Endothelial cell of umbilical vein (primary cell): Measurements from ENCODE around the gene SLC38A4. TPM values are rescaled to one million over a fixed set of nuclear protein-coding genes. Genes with fewer than 3 reads are reported as not detected.

Experiments
- BruUV-seq: library from RNA; stranded (reverse); fragments of 400-500 nt; replicated peaks from 2 replicates; lab custom pipeline; 2021; lab: Mats Ljungman, UMichigan
- CTCF ChIA-PET: fragments of 300-600, 350-600 bp; sonication (Branson Sonifier 250); formaldehyde crosslinking; loops from one replicate; lab custom pipeline; 2021; ENCODE audit warnings: antibody characterized with exemption, inconsistent platforms; lab: Charles Lee
- POLR2A ChIA-PET: fragments of 300-600, 350-600 bp; sonication (Branson Sonifier 250); formaldehyde crosslinking; loops from one replicate; lab custom pipeline; 2021; ENCODE audit warnings: antibody characterized with exemption, inconsistent platforms; lab: Charles Lee
- DNase-seq: peaks from one replicate; pipeline ENCODE4 v3.0.0-alpha.2; 2011; ENCODE audit warnings: low read depth, low spot score
- FAIRE-seq: peaks from 2 replicates; lab custom pipeline; 2011; peaks lifted over from hg19 to GRCh38; lab: Jason Lieb, UNC
- H2AFZ ChIP-seq: 2 replicates; pipeline ENCODE4 v1.6.0; 2012; ENCODE audit warnings: low read depth, low read length, control low read depth, inconsistent platforms
- H3K27ac ChIP-seq: 2 replicates; pipeline ENCODE4 v1.5.1; 2011; ENCODE audit warnings: low read depth, mild to moderate bottlenecking, control low read depth, low read length, moderate library complexity; ENCODE audit not compliant: insufficient read depth
- H3K27me3 ChIP-seq, 2 experiments: 2 replicates each; pipeline versions ENCODE4 v1.6.0 to v1.6.1; 2011; ENCODE audit warnings: low read length in 2 of 2, mixed read lengths in 1 of 2; ENCODE audit not compliant: control insufficient read depth in 2 of 2, insufficient read depth in 2 of 2
- H3K36me3 ChIP-seq, 2 experiments: 2 replicates in 1 of 2; 3 replicates in 1 of 2; pipeline ENCODE4 v1.5.1; 2011; ENCODE audit warnings: low read length in 2 of 2, mild to moderate bottlenecking in 1 of 2, moderate library complexity in 1 of 2; ENCODE audit not compliant: control insufficient read depth in 2 of 2, insufficient read depth in 2 of 2; ENCODE audit errors: extremely low read depth in 1 of 2
- H3K4me1 ChIP-seq: 3 replicates; pipeline ENCODE4 v1.5.1; 2011; ENCODE audit warnings: mild to moderate bottlenecking, low read length; ENCODE audit not compliant: control insufficient read depth, insufficient read depth; ENCODE audit errors: extremely low read depth
- H3K4me2 ChIP-seq: 2 replicates; pipeline ENCODE4 v1.6.1; 2011; ENCODE audit warnings: low read length, control low read depth, mixed read lengths; ENCODE audit not compliant: insufficient read depth
- H3K4me3 ChIP-seq, 3 experiments: fragments of 200-600 bp in 1 of 3; sonication (generic), shearing (Covaris generic) in 1 of 3; replicated peaks in 1 of 3; 2 replicates each; pipeline ENCODE4 v1.5.1; 2011 to 2016; ENCODE audit warnings: control low read depth in 3 of 3, low read length in 3 of 3, mild to moderate bottlenecking in 2 of 3, inconsistent platforms in 1 of 3, low read depth in 1 of 3, moderate library complexity in 1 of 3; ENCODE audit not compliant: insufficient read depth in 1 of 3
- H3K79me2 ChIP-seq: 2 replicates; pipeline ENCODE4 v1.6.0; 2012; ENCODE audit warnings: low read length, inconsistent platforms; ENCODE audit not compliant: control insufficient read depth, insufficient read depth
- H3K9ac ChIP-seq: replicated peaks from 2 replicates; pipeline ENCODE3; 2011; ENCODE audit warnings: low read length, control low read depth; ENCODE audit not compliant: insufficient read depth; ENCODE audit errors: extremely low read depth
- H3K9me1 ChIP-seq: replicated peaks from 3 replicates; pipeline ENCODE4 v1.6.0; 2011; ENCODE audit warnings: mild to moderate bottlenecking, low read length; ENCODE audit not compliant: control insufficient read depth, insufficient read depth; ENCODE audit errors: extremely low read depth
- H3K9me3 ChIP-seq: replicated peaks from 2 replicates; pipeline ENCODE4 v1.5.1; 2012; ENCODE audit warnings: low read length, inconsistent platforms; ENCODE audit not compliant: control insufficient read depth, insufficient read depth
- H4K20me1 ChIP-seq: replicated peaks from 2 replicates; pipeline ENCODE3; 2011; ENCODE audit warnings: mild to moderate bottlenecking, low read length; ENCODE audit not compliant: control insufficient read depth, insufficient read depth; ENCODE audit errors: extremely low read depth
- CTCF ChIP-seq, 2 donors: IDR thresholded peaks; 1 replicate in 1 of 2; 2 replicates in 1 of 2; pipeline ENCODE4 v1.5.1; 2011; ENCODE audit warnings: low read length in 2 of 2, mild to moderate bottlenecking in 2 of 2, moderate library complexity in 2 of 2, control low read depth in 1 of 2, inconsistent platforms in 1 of 2, low read depth in 1 of 2; ENCODE audit not compliant: insufficient read depth in 1 of 2; ENCODE audit errors: extremely low read depth in 1 of 2
- EZH2 ChIP-seq: IDR thresholded peaks from 2 replicates; pipeline ENCODE4 v1.6.1; 2012; ENCODE audit warnings: borderline replicate concordance, low read depth, mild to moderate bottlenecking, moderate library complexity, low read length, inconsistent platforms; ENCODE audit not compliant: severe bottlenecking
- FOS ChIP-seq: IDR thresholded peaks from 2 replicates; pipeline ENCODE4 v1.6.1; 2011; ENCODE audit warnings: mild to moderate bottlenecking, low read length, moderate library complexity, borderline replicate concordance; ENCODE audit not compliant: insufficient read depth
- GATA2 ChIP-seq: IDR thresholded peaks from 2 replicates; pipeline ENCODE4 v1.7.0; 2011; ENCODE audit warnings: low read depth, mild to moderate bottlenecking, moderate library complexity, mixed read lengths, low read length; ENCODE audit not compliant: insufficient read length, insufficient read depth
- JUN ChIP-seq: IDR thresholded peaks from 2 replicates; pipeline ENCODE4 v1.6.1; 2011; ENCODE audit warnings: borderline replicate concordance, low read depth; ENCODE audit not compliant: insufficient read length, insufficient read depth
- MAX ChIP-seq: IDR thresholded peaks from 2 replicates; pipeline ENCODE4 v1.6.1; 2011; ENCODE audit not compliant: insufficient read depth, insufficient read length
- MYC ChIP-seq: IDR thresholded peaks from one replicate; pipeline ENCODE4 v1.6.1; 2011; ENCODE audit warnings: mild to moderate bottlenecking, low read depth, low read length
- POLR2A ChIP-seq: IDR thresholded peaks from 2 replicates; pipeline ENCODE4 v1.6.1; 2012; ENCODE audit warnings: low read depth, mild to moderate bottlenecking, control low read depth, low read length
- POLR2AphosphoS5 ChIP-seq: IDR thresholded peaks from 2 replicates; pipeline ENCODE4 v1.6.1; 2012; ENCODE audit warnings: low read depth, mild to moderate bottlenecking, control low read depth, low read length, moderate library complexity; ENCODE audit not compliant: insufficient read depth
- dilution Hi-C: fragments of 300-500 bp; cut with MboI; formaldehyde crosslinking; loops from one replicate; pipeline ENCODE4 v1.15.0; 2019; ENCODE audit warnings: low sequenced_read_pairs; ENCODE audit not compliant: extremely low pct_ligation_motif_present
- intact Hi-C: fragments of 100-400 bp; cut with micrococcal nuclease; formaldehyde crosslinking; loops from one replicate; pipeline ENCODE4 v1.10.0; 2022
- polyA plus RNA-seq, 4 experiments: library from polyadenylated mRNA; depleted of rRNA in 3 of 4; stranded (reverse) in 3 of 4; unstranded in 1 of 4; fragments of >200 nt; gene quantifications; 2 replicates each; pipeline versions ENCODE4 v1.2.1 to v1.2.3, GENCODE V29; 2011 to 2012; ENCODE audit warnings: missing spikeins in 1 of 4
- total RNA-seq: library from RNA; stranded (reverse); gene quantifications from 2 replicates; pipeline ENCODE4 v1.2.3, GENCODE V29; 2021

SLC38A4 gene
- total and polyA plus RNA-seq, 2 donors (not counting 3 experiments of a cell fraction or from before 2014, with no cell fraction given), result 0.36 to 0.66 TPM

DNA sequence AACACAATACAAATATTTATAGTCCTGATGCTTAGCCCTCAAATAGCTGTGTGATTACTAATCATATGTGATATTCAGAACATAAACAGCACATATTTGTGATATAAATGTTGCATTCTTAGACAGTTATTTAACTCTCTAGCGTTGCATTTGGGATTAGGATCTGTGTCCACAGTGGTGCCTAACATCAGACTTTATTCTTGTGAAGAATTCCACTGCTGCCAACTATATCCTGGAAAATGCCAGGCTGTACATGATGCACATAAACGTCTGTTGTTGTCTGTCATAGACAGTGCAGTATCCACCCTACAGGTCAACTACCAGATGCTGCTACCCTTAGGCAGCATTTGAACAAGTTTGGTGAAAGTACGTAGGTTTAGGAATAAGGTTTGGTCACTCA is 39.0 kb downstream of the SLC38A4 start:
- DNase-seq, result peak; percentile 52
- Histone ChIP-seq H3K9me1 (no peaks in the 10 kb centered on the region), H3K9ac (no peak overlapping the region), H4K20me1 (no peaks in the 10 kb centered on the region), H3K4me2 (no peak overlapping the region), H3K79me2 (no peaks in the 10 kb centered on the region), H3K27ac (peak overlapping the region; percentile 79), H2AFZ (peak overlapping the region; percentile 57), H3K36me3 (no peaks in the 10 kb centered on the region), H3K9me3 (no peaks in the 10 kb centered on the region), H3K27me3 (no peaks in the 10 kb centered on the region), H3K4me3 (no peak overlapping the region), H3K4me1 (peaks cover 23% of the 10 kb centered on the region)
- FAIRE-seq, result no peak
- POLR2A ChIA-PET, result no interaction called here
- TF ChIP-seq POLR2A (no peak), JUN (peak; percentile 7), MYC (no peak)
- no TSS peak for BruUV-seq
- CTCF ChIA-PET, result no interaction called here
- dilution Hi-C loops, result no loop called here
- intact Hi-C loops, result no loop called here

DNA sequence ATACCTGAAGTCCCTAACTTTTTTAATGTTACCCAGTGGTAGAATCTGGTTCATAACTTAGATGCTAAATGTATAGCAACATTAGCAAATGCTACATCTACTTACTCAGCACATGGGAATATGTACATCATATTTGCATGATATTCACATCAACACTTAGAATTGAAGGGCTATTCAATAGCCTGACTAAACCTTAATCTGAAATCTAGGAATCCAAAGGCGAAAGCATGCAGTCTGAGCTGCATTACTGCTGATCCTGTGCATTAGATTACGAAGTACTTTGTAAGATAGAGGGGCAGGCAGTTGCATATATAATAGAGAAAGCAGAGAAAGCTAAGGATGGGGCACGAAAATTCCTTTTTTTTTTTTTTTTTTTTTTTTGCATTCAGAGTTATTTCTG is 40.4 kb downstream of the SLC38A4 start:
- H3K79me2 ChIP-seq, result no peaks in the 10 kb centered on the region
- H3K4me2 ChIP-seq, result no peak overlapping the region
- H3K4me3 ChIP-seq, result no peak overlapping the region
- H3K27ac ChIP-seq, result no peak overlapping the region
- dilution Hi-C loops (no loop called here), intact Hi-C loops (no loop called here)
- TF ChIP-seq CTCF (IDR thresholded peaks at IDR 0.05; ENCODE audit: extremely low read depth in 1 of 2, insufficient read depth in 1 of 2, low read depth in 1 of 2, low read length in 2 of 2) (no peak), MAX (no peak), EZH2 (no peak), POLR2A (no peak), POLR2AphosphoS5 (no peak), MYC (no peak), GATA2 (no peak), FOS (no peak), JUN (no peak)
- POLR2A ChIA-PET, result no interaction called here
- H3K9me3 ChIP-seq, result no peaks in the 10 kb centered on the region
- CTCF ChIA-PET, result no interaction called here
- H4K20me1 ChIP-seq, result no peaks in the 10 kb centered on the region
- no TSS peak for BruUV-seq
- no peaks in the 10 kb centered on the region for H3K9me1 ChIP-seq
- no peaks in the 10 kb centered on the region for H3K27me3 ChIP-seq
- no peaks in the 10 kb centered on the region for H3K36me3 ChIP-seq
- DNase-seq, result no peak
- H2AFZ ChIP-seq, result no peak overlapping the region
- no peak for FAIRE-seq
- H3K4me1 ChIP-seq, result peaks cover 23% of the 10 kb centered on the region
- H3K9ac ChIP-seq, result no peak overlapping the region
